Neural cell (in vitro differentiated cells): Measurements from ENCODE around the gene LRRC56. TPM values are rescaled to one million over a fixed set of nuclear protein-coding genes. Genes with fewer than 3 reads are reported as not detected.

Experiments
- H2AFZ ChIP-seq: fragments of 200-600, 300-800 bp; sonication (generic), shearing (Covaris generic); 2 replicates; pipeline ENCODE4 v1.6.0; 2014; ENCODE audit warnings: low read depth, mild to moderate bottlenecking, antibody characterized with exemption, low read length, moderate library complexity
- H3F3A ChIP-seq: fragments of 200-600 bp; shearing (Covaris generic); 2 replicates; pipeline ENCODE4 v1.6.1; 2016; ENCODE audit warnings: mild to moderate bottlenecking, moderate library complexity, mixed read lengths, antibody characterized with exemption, low read length; ENCODE audit not compliant: insufficient read depth, poor library complexity, severe bottlenecking
- H3K27ac ChIP-seq: fragments of 200-600, 300-800 bp; sonication (generic), shearing (Covaris generic); 2 replicates; pipeline ENCODE4 v1.5.1; 2014; ENCODE audit warnings: mild to moderate bottlenecking, low read length, moderate library complexity
- H3K27me3 ChIP-seq: fragments of 300-800, 200-600 bp; sonication (generic), shearing (Covaris generic); 2 replicates; pipeline ENCODE4 v1.6.0; 2014; ENCODE audit warnings: mild to moderate bottlenecking, low read depth, low read length, moderate library complexity; ENCODE audit not compliant: insufficient read depth
- H3K36me3 ChIP-seq: fragments of 300-800, 200-600 bp; sonication (generic), shearing (Covaris generic); 2 replicates; pipeline ENCODE4 v1.5.1; 2014; ENCODE audit warnings: mild to moderate bottlenecking, antibody characterized with exemption, low read length, moderate library complexity; ENCODE audit not compliant: insufficient read depth
- H3K4me2 ChIP-seq: fragments of 300-800, 200-600 bp; sonication (generic), shearing (Covaris generic); 2 replicates; pipeline ENCODE4 v1.6.0; 2014; ENCODE audit warnings: mild to moderate bottlenecking, low read length
- H3K4me3 ChIP-seq: fragments of 300-800, 200-600 bp; sonication (generic), shearing (Covaris generic); 2 replicates; pipeline ENCODE4 v1.5.1; 2014; ENCODE audit warnings: mild to moderate bottlenecking, low read length, moderate library complexity
- H3K79me2 ChIP-seq: fragments of 200-600 bp; shearing (Covaris generic); replicated peaks from 2 replicates; pipeline ENCODE4 v1.6.0; 2014; ENCODE audit warnings: mild to moderate bottlenecking, low read length, moderate library complexity; ENCODE audit not compliant: insufficient read depth
- H3K9ac ChIP-seq: fragments of 300-800, 200-600 bp; sonication (generic), shearing (Covaris generic); 2 replicates; pipeline ENCODE4 v1.6.1; 2016; ENCODE audit warnings: mild to moderate bottlenecking, low read length, mixed read lengths
- H3K9me2 ChIP-seq: fragments of 200-600 bp; shearing (Covaris generic); 2 replicates; pipeline ENCODE4 v1.6.1; 2016; ENCODE audit warnings: mild to moderate bottlenecking, low read length, mixed read lengths; ENCODE audit not compliant: insufficient read depth
- H3K9me3 ChIP-seq: fragments of 200-600, 300-800 bp; sonication (generic), shearing (Covaris generic); 2 replicates; pipeline ENCODE4 v1.6.1; 2016; ENCODE audit warnings: mild to moderate bottlenecking, mixed run types, low read length, moderate library complexity, mixed read lengths
- H4K20me1 ChIP-seq: fragments of 200-600 bp; shearing (Covaris generic); 2 replicates; pipeline ENCODE4 v1.6.1; 2016; ENCODE audit warnings: mild to moderate bottlenecking, mixed run types; ENCODE audit not compliant: insufficient read depth
- CTCF ChIP-seq: fragments of 450-650 bp; IDR thresholded peaks from 2 replicates; pipeline ENCODE4 v1.5.1; 2014; ENCODE audit warnings: antibody characterized with exemption, mild to moderate bottlenecking, moderate library complexity; ENCODE audit not compliant: poor library complexity, severe bottlenecking
- EP300 ChIP-seq: fragments of 450-650 bp; conservative IDR thresholded peaks from 2 replicates; pipeline ENCODE4 v1.6.1; 2014; ENCODE audit warnings: antibody characterized with exemption, mild to moderate bottlenecking, moderate library complexity; ENCODE audit not compliant: poor library complexity, severe bottlenecking
- EZH2 ChIP-seq: fragments of 200-600, 300-800 bp; shearing (Covaris generic), sonication (generic); IDR thresholded peaks from 2 replicates; pipeline ENCODE4 v1.6.1; 2014; ENCODE audit warnings: antibody characterized with exemption, low read length, borderline replicate concordance, mild to moderate bottlenecking; ENCODE audit not compliant: insufficient read depth, poor library complexity, severe bottlenecking
- MXI1 ChIP-seq: fragments of 450-650 bp; conservative IDR thresholded peaks from 2 replicates; pipeline ENCODE4 v1.6.1; 2014; ENCODE audit warnings: antibody characterized with exemption, mild to moderate bottlenecking; ENCODE audit not compliant: poor library complexity, severe bottlenecking
- POLR2AphosphoS5 ChIP-seq: IDR thresholded peaks from 2 replicates; pipeline ENCODE4 v1.6.1; 2012
- RAD21 ChIP-seq: fragments of 450-650 bp; conservative IDR thresholded peaks from 2 replicates; pipeline ENCODE4 v1.6.1; 2014; ENCODE audit warnings: antibody characterized with exemption, mild to moderate bottlenecking, moderate library complexity
- REST ChIP-seq: IDR thresholded peaks from 2 replicates; pipeline ENCODE4 v1.6.1; 2012; ENCODE audit warnings: borderline replicate concordance
- SMC3 ChIP-seq: fragments of 450-650 bp; conservative IDR thresholded peaks from 2 replicates; pipeline ENCODE4 v1.6.1; 2014; ENCODE audit warnings: antibody characterized with exemption, mild to moderate bottlenecking, moderate library complexity; ENCODE audit not compliant: poor library complexity
- TAF1 ChIP-seq: IDR thresholded peaks from 2 replicates; pipeline ENCODE4 v1.6.1; 2012; ENCODE audit warnings: low read depth
- polyA plus RNA-seq: library from polyadenylated mRNA; depleted of rRNA; stranded (reverse); fragments of >200 nt; gene quantifications from 2 replicates; pipeline ENCODE4 v1.2.3, GENCODE V29; 2014

LRRC56 gene
- polyA plus RNA-seq, 1 donor from 2014 or later = 0.76 TPM

- no peak overlapping the region for H3K27ac ChIP-seq
- TF ChIP-seq SMC3 (no peak), EZH2 (no peak), EP300 (no peak), REST (no peak), CTCF (no peak), POLR2AphosphoS5 (no peak), TAF1 (no peak), MXI1 (no peak), RAD21 (no peak)
- H4K20me1 ChIP-seq = no peaks in the 10 kb centered on the region
- no peaks in the 10 kb centered on the region for H3K9me2 ChIP-seq
- H3K27me3 ChIP-seq = no peaks in the 10 kb centered on the region
- H2AFZ ChIP-seq = no peak overlapping the region
- H3K4me2 ChIP-seq = no peak overlapping the region
- H3K9me3 ChIP-seq = no peaks in the 10 kb centered on the region
- no peak overlapping the region for H3K4me3 ChIP-seq
- H3K9ac ChIP-seq = no peak overlapping the region
- H3K79me2 ChIP-seq = no peaks in the 10 kb centered on the region
- peaks cover 4% of the 10 kb centered on the region for H3K36me3 ChIP-seq
- H3F3A ChIP-seq = no peaks in the 10 kb centered on the region
Measured at GRCh38 chr11:587978-588380, 50.7 kb downstream of the LRRC56 start.

- TF ChIP-seq POLR2AphosphoS5 = no peak
- TF ChIP-seq CTCF = no peak
- TF ChIP-seq REST = no peak
- no peak for TF ChIP-seq MXI1
- no peak for TF ChIP-seq RAD21
- TF ChIP-seq EP300 = no peak
- TF ChIP-seq EZH2 = no peak
- no peak for TF ChIP-seq SMC3
- TF ChIP-seq TAF1 = no peak
- no peaks in the 10 kb centered on the region for H3K36me3 ChIP-seq
- no peak overlapping the region for H3K27ac ChIP-seq
- no peaks in the 10 kb centered on the region for H3K79me2 ChIP-seq
- no peak overlapping the region for H3K4me2 ChIP-seq
- no peak overlapping the region for H3K9ac ChIP-seq
- H2AFZ ChIP-seq = no peak overlapping the region
- H4K20me1 ChIP-seq = no peaks in the 10 kb centered on the region
- no peaks in the 10 kb centered on the region for H3K27me3 ChIP-seq
- no peaks in the 10 kb centered on the region for H3K9me3 ChIP-seq
- no peak overlapping the region for H3K4me3 ChIP-seq
- no peaks in the 10 kb centered on the region for H3F3A ChIP-seq
- no peaks in the 10 kb centered on the region for H3K9me2 ChIP-seq
Measured at GRCh38 chr11:589798-590197, 52.5 kb downstream of the LRRC56 start.
